Stimulated activated CD8-positive, alpha-beta memory T cell treated with anti-CD3 and anti-CD28 coated beads, Interleukin-7, amount 100 ng/mL, for 24 hours (primary cell): Measurements from ENCODE around the gene ITGAV.

Experiments
- DNase-seq: peaks from one replicate; pipeline ENCODE4 v3.0.0-alpha.2; 2020; ENCODE audit warnings: low read depth

The ITGAV gene

GRCh38 chr2:186612555-186613440 lies 22.9 kb downstream of the ITGAV start:
- no peak for DNase-seq

- DNase-seq, result no peak
Observed at GRCh38 chr2:186614373-186614772, 24.5 kb downstream of the ITGAV start.

GRCh38 chr2:186617148-186617547 lies 27.3 kb downstream of the ITGAV start:
- no peak for DNase-seq

- DNase-seq, result no peak
Observed at GRCh38 chr2:186617771-186618170, 27.9 kb downstream of the ITGAV start.

- no peak for DNase-seq
Observed at GRCh38 chr2:186618696-186619095, 28.8 kb downstream of the ITGAV start.

- no peak for DNase-seq
Observed at GRCh38 chr2:186623084-186623483, 33.2 kb downstream of the ITGAV start.

GRCh38 chr2:186624276-186624675 lies 34.4 kb downstream of the ITGAV start:
- no peak for DNase-seq

GRCh38 chr2:186629250-186629996 lies 39.6 kb downstream of the ITGAV start:
- DNase-seq, result no peak

- no peak for DNase-seq
Observed at GRCh38 chr2:186632417-186632816, 42.6 kb downstream of the ITGAV start.

- no peak for DNase-seq
Observed at GRCh38 chr2:186634701-186635100, 44.8 kb downstream of the ITGAV start.

GRCh38 chr2:186636800-186637496 lies 47.1 kb downstream of the ITGAV start:
- DNase-seq, result no peak

GRCh38 chr2:186637497-186637800 lies 47.6 kb downstream of the ITGAV start:
- DNase-seq, result no peak

- DNase-seq, result no peak
Observed at GRCh38 chr2:186639939-186640338, 50.1 kb downstream of the ITGAV start.

GRCh38 chr2:186641132-186641806 lies 51.4 kb downstream of the ITGAV start:
- no peak for DNase-seq

- DNase-seq, result no peak
Observed at GRCh38 chr2:186641807-186642321, 52.0 kb downstream of the ITGAV start.

- no peak for DNase-seq
Observed at GRCh38 chr2:186644791-186645190, 54.9 kb downstream of the ITGAV start.

GRCh38 chr2:186645999-186646398 lies 56.1 kb downstream of the ITGAV start:
- DNase-seq, result no peak

GRCh38 chr2:186648130-186648529 lies 58.3 kb downstream of the ITGAV start:
- DNase-seq, result no peak

GRCh38 chr2:186653511-186653910 lies 63.7 kb downstream of the ITGAV start:
- DNase-seq, result no peak

GRCh38 chr2:186659383-186659782 lies 69.5 kb downstream of the ITGAV start:
- no peak for DNase-seq

GRCh38 chr2:186664385-186665043 lies 74.7 kb downstream of the ITGAV start:
- DNase-seq, result no peak
